RPMI8226 (cell line): ENCODE data around the gene UBXN7.
A peak's percentile ranks its signal among the peaks of the same experiment; 100 is the strongest.
"Not testable (repeated sequence)": the region's sequence is repeated elsewhere in the genome, so short reads cannot be mapped to it uniquely, and the experiment has no call there.

ENCODE experiments used
- DNase-seq: peaks from one replicate; pipeline ENCODE4 v3.0.0-alpha.2; 2015

Gene UBXN7

GRCh38 chr3:196432137-196432879 lies at the start of gene UBXN7:
Gene UBXN7 (minus strand): TSS chr3:196432427. CDS start chr3:196432399, 28 bp downstream.
- peak; percentile 96 for DNase-seq

GRCh38 chr3:196477678-196478077 lies 45.5 kb upstream of the UBXN7 start:
- no peak for DNase-seq

GRCh38 chr3:196472286-196472685 lies 40.1 kb upstream of the UBXN7 start:
- no peak for DNase-seq

- no peak for DNase-seq
Observed at GRCh38 chr3:196471551-196471950, 39.3 kb upstream of the UBXN7 start.

- not testable (repeated sequence) for DNase-seq
Observed at GRCh38 chr3:196470182-196470581, 38.0 kb upstream of the UBXN7 start.

GRCh38 chr3:196463804-196464203 lies 31.6 kb upstream of the UBXN7 start:
- no peak for DNase-seq

GRCh38 chr3:196463478-196463756 lies 31.2 kb upstream of the UBXN7 start:
- DNase-seq: no peak

- not testable (repeated sequence) for DNase-seq
Observed at GRCh38 chr3:196462680-196463477, 30.7 kb upstream of the UBXN7 start.

- no peak for DNase-seq
Observed at GRCh38 chr3:196458063-196458462, 25.8 kb upstream of the UBXN7 start.

GRCh38 chr3:196457470-196457869 lies 25.2 kb upstream of the UBXN7 start:
- not testable (repeated sequence) for DNase-seq

- DNase-seq: no peak
Observed at GRCh38 chr3:196454935-196455334, 22.7 kb upstream of the UBXN7 start.

GRCh38 chr3:196445391-196445790 lies 13.2 kb upstream of the UBXN7 start:
- DNase-seq: not testable (repeated sequence)

- DNase-seq: no peak
Observed at GRCh38 chr3:196444500-196444894, 12.3 kb upstream of the UBXN7 start.

- DNase-seq: no peak
Observed at GRCh38 chr3:196440696-196441095, 8.5 kb upstream of the UBXN7 start.

- no peak for DNase-seq
Observed at GRCh38 chr3:196440041-196440537, 7.9 kb upstream of the UBXN7 start.

- peak; percentile 54 for DNase-seq
Observed at GRCh38 chr3:196431181-196432136, 768 bp downstream of the UBXN7 start.

GRCh38 chr3:196428041-196428440 lies 4.2 kb downstream of the UBXN7 start:
- DNase-seq: no peak

- DNase-seq: not testable (repeated sequence)
Observed at GRCh38 chr3:196424421-196424820, 7.8 kb downstream of the UBXN7 start.

- peak; percentile 94 for DNase-seq
Observed at GRCh38 chr3:196423044-196423781, 9.0 kb downstream of the UBXN7 start.

GRCh38 chr3:196421668-196422067 lies 10.6 kb downstream of the UBXN7 start:
- DNase-seq: not testable (repeated sequence)

- DNase-seq: no peak
Observed at GRCh38 chr3:196419386-196419785, 12.8 kb downstream of the UBXN7 start.

- DNase-seq: no peak
Observed at GRCh38 chr3:196418601-196419000, 13.6 kb downstream of the UBXN7 start.
